GM18858 (cell line): ENCODE measurements around the gene PDAP1.
"Not testable (repeated sequence)": the region's sequence is repeated elsewhere in the genome, so short reads cannot be mapped to it uniquely, and the experiment has no call there.

Source experiments
- ATAC-seq: cut with Tn5 transposase; IDR thresholded peaks from one replicate; pipeline ENCODE4 v1.9.1; 2021; ENCODE audit not compliant: unreplicated experiment

PDAP1 gene

GRCh38 chr7:99428972-99429566 is 20.7 kb upstream of the PDAP1 start:
- no peak for ATAC-seq

- ATAC-seq, result no peak
Observed at GRCh38 chr7:99424932-99425730, 16.7 kb upstream of the PDAP1 start.

- ATAC-seq, result no peak
Observed at GRCh38 chr7:99422625-99423024, 14.2 kb upstream of the PDAP1 start.

GRCh38 chr7:99422186-99422585 is 13.8 kb upstream of the PDAP1 start:
- no peak for ATAC-seq

- ATAC-seq, result no peak
Observed at GRCh38 chr7:99420986-99421385, 12.6 kb upstream of the PDAP1 start.

GRCh38 chr7:99420213-99420612 is 11.8 kb upstream of the PDAP1 start:
- ATAC-seq, result no peak

- no peak for ATAC-seq
Observed at GRCh38 chr7:99419323-99420021, 11.1 kb upstream of the PDAP1 start.

- no peak for ATAC-seq
Observed at GRCh38 chr7:99418260-99418659, 9.9 kb upstream of the PDAP1 start.

- ATAC-seq, result not testable (repeated sequence)
Observed at GRCh38 chr7:99415513-99416127, 7.2 kb upstream of the PDAP1 start.

- no peak for ATAC-seq
Observed at GRCh38 chr7:99410635-99411034, 2.2 kb upstream of the PDAP1 start.

- ATAC-seq, result no peak
Observed at GRCh38 chr7:99409806-99410205, 1.4 kb upstream of the PDAP1 start.

GRCh38 chr7:99409192-99409572 is 785 bp upstream of the PDAP1 start:
- peak; percentile 12 for ATAC-seq

- ATAC-seq, result no peak
Observed at GRCh38 chr7:99407872-99408378, 472 bp downstream of the PDAP1 start.

- no peak for ATAC-seq
Observed at GRCh38 chr7:99406557-99406956, 1.8 kb downstream of the PDAP1 start.

GRCh38 chr7:99404977-99405320 is 3.4 kb downstream of the PDAP1 start:
- ATAC-seq, result no peak

- no peak for ATAC-seq
Observed at GRCh38 chr7:99404235-99404976, 4.0 kb downstream of the PDAP1 start.

- no peak for ATAC-seq
Observed at GRCh38 chr7:99403764-99404163, 4.6 kb downstream of the PDAP1 start.

- ATAC-seq, result no peak
Observed at GRCh38 chr7:99402854-99403253, 5.5 kb downstream of the PDAP1 start.

GRCh38 chr7:99399597-99399996 is 8.8 kb downstream of the PDAP1 start:
- no peak for ATAC-seq

GRCh38 chr7:99398891-99399445 is 9.4 kb downstream of the PDAP1 start:
- ATAC-seq, result no peak
